ENCODE measurements around the gene RPS10. TPM values are rescaled to one million over a fixed set of nuclear protein-coding genes. Genes with fewer than 3 reads are reported as not detected.
"Not testable (repeated sequence)": the region's sequence is repeated elsewhere in the genome, so short reads cannot be mapped to it uniquely, and the experiment has no call there.

The RPS10 gene
- total RNA-seq, 1 donor from 2014 or later = 744 TPM

GRCh38 chr6:34412016-34412415 is 13.9 kb downstream of the RPS10 start:
- intact Hi-C loops (cut with DNase I) = no loop called here
- peak; percentile 56 for ATAC-seq
- DNase-seq (ENCODE audit: low spot score) = no peak

DNA sequence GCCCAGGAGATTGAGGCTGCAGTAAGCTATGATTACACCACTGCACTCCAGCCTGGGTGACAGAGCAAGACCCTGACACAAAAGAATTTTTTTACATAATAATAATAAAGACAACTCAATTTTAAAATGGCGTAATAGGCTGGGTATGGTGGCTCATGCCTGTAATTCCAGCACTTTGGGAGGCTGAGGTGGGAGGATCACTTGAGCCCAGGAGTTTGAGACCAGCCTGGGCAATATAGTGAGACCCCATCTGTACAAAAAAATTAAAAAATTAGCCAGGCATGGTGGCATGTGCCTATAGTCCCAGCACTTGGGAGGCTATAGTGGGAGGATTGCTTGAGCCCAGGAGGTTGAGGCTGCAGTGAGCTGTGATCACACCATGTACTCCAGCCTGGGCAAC is 18.0 kb downstream of the RPS10 start:
- intact Hi-C loops (cut with DNase I); ATAC-seq; DNase-seq (ENCODE audit: low spot score): not testable (repeated sequence)

DNA sequence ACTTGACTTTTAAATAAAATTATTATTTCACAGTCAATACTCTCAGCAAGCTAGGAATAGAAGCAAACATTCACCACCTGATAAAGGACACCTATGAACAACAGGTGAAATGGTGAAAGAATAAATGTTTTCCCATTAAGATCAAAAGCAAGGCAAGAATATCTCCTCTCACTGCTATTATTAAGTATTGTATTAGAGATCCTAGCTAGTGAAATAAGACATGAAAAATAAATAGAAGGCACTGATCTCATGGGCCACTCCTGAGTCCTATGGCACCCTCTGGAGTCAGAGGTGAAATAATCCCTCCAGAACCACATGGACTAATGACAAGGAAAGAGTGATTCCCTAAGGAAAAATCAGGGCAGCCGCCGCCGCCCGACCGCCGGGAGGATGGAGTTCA is 29.4 kb downstream of the RPS10 start:
- intact Hi-C loops (cut with DNase I) = no loop called here
- ATAC-seq (no peak), DNase-seq (ENCODE audit: low spot score) (no peak)

DNA sequence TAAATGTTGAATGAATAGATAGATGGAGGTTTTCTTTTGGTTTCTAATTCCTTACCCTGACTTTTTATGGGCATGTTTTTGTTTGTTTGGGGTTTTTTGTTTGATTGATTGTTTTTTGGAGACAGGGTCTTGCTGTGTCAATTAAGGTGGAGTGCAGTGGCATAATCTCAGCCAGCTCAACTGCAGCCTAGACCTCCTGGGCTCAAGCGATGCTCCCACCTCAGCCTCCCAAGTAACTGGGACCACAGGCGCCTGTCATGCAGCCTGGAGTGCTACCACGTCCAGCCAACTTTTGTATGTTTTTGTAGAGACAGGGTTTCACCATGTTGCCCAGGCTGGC is 31.9 kb downstream of the RPS10 start:
- intact Hi-C loops (cut with DNase I) = no loop called here
- DNase-seq (ENCODE audit: low spot score) (no peak), ATAC-seq (no peak)

GRCh38 chr6:34393191-34393965 is 32.5 kb downstream of the RPS10 start:
- intact Hi-C loops (cut with DNase I) = no loop called here
- ATAC-seq = peak; percentile 2
- DNase-seq (ENCODE audit: low spot score) = no peak

DNA sequence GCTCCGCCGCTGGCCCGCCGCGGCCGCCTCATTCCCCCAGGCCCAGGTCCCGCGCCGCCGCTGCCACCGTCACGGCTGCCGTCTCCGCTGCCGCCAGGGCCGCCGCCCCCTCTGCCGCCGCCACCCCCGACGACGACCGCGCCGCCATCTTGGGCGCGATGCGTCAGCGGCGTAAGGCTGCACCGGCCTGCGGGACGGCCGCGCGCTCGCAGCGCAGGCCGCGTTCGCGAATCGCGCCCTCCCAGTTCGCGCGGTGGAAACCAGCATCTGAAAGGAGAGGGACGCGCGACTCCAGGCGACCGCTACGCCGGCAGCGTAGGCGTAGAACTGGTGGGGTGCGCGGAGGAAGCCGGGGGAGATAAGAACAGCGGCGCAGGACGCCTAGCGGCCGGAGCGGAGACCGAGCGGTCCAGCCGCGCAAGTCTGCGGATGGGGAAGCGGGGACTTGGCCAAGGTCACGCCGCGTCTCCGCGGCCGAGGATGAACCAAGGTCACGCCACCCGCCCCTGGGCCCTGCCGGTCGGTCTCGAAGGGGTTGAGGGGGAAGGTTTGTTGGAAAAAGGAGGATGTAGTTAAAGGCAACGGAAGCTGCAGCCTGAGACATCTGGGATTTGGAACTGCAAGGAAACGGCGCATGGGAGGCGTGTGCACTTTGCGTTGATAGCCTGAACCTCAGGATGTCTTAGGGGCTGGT is 33.2 kb downstream of the RPS10 start, which contains the start of gene NUDT3:
Gene NUDT3, minus strand, starts transcription at position 173 of the 694 bp plus-strand sequence. CDS start 307 bp downstream, outside the sequence.
- peak; percentile 97 for DNase-seq (ENCODE audit: low spot score)
- intact Hi-C loops (cut with DNase I) = no loop called here
- ATAC-seq = peak; percentile 96

GRCh38 chr6:34391786-34392496 is 33.9 kb downstream of the RPS10 start:
- ATAC-seq = peak; percentile 45
- intact Hi-C loops (cut with DNase I) = no loop called here
- peak; percentile 80 for DNase-seq (ENCODE audit: low spot score)

DNA sequence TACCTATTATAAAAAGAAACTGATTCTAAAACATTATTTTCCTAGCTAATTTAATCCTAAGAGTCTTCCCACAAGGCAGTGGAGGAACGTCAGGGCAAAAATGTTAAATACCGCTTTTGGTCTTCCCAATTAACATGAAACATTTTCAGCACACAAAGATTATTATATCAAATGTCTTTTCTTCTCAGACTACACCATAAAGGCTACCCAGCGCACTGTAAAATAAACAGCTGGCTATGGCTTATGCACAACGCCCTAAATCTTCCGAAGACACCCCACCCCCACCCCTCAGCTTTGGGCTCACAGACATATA is 34.4 kb downstream of the RPS10 start:
- intact Hi-C loops (cut with DNase I) = no loop called here
- DNase-seq (ENCODE audit: low spot score) = no peak
- no peak for ATAC-seq

DNA sequence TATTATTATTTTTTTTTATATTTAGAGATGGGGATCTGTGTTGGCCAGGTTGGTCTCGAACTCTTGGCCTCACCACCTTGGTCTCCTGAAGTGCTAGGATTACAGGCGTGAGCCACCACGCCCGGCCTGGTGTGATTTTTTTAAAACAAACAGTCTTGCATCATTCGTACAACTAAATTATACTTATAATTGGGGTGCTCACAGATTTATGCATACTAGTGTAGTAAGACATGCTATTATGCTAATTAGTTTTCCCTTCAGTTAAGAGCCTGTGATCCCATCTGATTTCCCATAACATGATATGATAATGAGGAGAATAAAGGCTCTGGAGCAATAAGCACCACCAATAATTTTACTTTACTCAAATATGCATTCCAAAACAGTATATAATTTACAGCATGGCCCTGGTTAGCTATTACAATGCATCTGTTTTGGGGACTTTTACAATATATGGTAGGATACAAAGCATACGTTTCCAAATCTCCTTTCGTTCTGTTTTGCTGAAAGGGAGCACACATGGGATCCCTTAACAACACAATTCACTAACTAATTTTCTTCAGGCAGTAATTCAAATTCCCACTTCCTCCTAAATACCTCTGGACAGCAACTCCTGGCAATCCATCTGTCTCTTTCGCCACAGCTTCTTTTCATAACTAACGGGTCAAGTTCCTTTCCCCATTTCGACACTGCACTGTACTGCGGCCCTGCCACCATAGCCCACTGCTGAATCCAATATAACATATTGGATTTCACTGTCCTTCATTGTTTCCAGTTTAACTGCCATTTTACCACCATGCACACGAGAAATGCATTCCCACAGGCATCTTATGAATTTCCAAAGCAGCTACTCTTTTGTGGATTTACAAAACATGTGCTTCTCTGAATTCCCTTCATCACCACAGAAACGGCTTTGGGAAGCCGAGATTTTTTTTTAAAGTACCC is 35.1 kb downstream of the RPS10 start:
- no peak for DNase-seq (ENCODE audit: low spot score)
- intact Hi-C loops (cut with DNase I) = no loop called here
- peak; percentile 75 for ATAC-seq

GRCh38 chr6:34389034-34389433 is 36.8 kb downstream of the RPS10 start:
- DNase-seq (ENCODE audit: low spot score) (no peak), ATAC-seq (no peak)
- intact Hi-C loops (cut with DNase I) = no loop called here

DNA sequence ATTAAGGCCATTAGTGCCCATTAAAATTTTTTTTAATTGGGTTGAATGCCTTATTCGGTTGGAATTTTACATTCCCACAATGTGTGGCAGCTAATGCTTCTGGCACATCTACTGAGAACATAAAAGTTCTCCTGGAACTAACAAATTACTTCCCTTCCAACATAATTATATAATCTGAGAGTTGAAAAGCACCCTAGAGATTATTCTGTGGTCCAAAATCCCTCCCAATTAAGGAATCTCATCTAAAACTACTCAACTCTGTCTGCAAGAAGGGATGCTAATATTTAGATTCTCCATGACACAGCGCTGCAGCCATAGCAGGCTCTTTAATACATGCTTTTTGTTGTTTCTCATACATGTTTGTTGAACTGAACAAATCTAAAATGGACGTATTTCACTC is 37.4 kb downstream of the RPS10 start:
- intact Hi-C loops (cut with DNase I) = no loop called here
- ATAC-seq (no peak), DNase-seq (ENCODE audit: low spot score) (no peak)

GRCh38 chr6:34386316-34387137 is 39.3 kb downstream of the RPS10 start:
- intact Hi-C loops (cut with DNase I) = no loop called here
- DNase-seq (ENCODE audit: low spot score) = no peak
- ATAC-seq = no peak

DNA sequence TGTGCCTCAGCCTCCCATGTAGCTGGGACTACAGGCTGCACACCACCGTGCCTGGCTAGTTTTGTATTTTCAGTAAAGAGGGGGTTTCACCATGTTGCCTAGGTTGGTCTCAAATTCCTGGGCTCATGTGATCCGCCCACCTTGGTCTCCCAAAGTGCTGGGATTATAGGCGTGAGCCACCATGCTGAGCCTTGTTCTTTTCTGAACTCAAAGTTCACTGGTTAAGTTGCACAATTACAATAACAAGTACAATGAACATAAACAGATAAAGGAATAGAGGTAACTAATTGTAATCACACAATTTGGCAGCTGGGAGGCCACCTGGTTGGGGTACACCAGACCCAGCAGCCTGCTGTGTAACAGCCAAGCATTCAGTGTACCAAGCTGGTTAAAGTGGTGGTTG is 40.1 kb downstream of the RPS10 start:
- no peak for ATAC-seq
- intact Hi-C loops (cut with DNase I) = no loop called here
- DNase-seq (ENCODE audit: low spot score) = no peak

DNA sequence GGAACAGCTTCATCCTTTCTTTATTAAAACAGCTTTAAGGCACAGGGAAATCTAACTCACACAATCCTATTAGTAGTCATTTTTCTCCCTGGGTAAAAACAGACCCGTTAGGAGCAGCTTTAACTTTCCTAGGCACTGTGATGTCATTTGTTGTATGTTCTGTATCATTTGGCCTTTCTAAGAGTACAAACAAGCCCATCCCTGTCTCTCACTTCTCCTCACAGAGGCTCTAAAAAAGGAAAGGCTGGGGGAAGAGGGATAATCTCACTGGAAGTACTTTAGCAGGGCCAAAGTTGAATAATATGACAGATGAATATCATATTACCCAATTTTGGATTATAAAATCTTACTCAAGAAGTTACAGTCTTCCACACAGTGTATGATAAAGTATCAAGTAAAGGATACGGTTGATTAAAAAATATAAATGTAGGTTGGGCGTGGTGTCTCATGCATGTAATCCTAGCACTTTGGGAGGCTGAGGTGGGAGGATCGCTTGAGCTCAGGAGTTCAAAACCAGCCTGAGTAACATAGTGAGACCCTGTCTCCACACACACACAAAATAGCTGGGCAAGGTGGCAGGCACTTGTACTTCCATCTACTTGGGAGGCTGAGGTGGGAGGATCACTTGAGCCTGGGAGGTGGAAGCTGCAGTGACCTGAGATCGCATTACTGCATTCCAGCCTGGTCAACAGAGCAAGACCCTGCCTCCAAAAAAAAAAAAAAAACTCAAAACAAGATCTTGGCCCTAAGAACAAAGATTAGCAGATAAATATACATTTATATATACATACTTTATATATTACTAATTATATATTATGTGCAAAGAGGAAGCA is 41.3 kb downstream of the RPS10 start:
- intact Hi-C loops (cut with DNase I) = no loop called here
- no peak for DNase-seq (ENCODE audit: low spot score)
- peak; percentile 76 for ATAC-seq

- intact Hi-C loops (cut with DNase I) = no loop called here
- DNase-seq (ENCODE audit: low spot score) (no peak), ATAC-seq (peak; percentile 73)
Observed at GRCh38 chr6:34383656-34384320, 42.1 kb downstream of the RPS10 start.

DNA sequence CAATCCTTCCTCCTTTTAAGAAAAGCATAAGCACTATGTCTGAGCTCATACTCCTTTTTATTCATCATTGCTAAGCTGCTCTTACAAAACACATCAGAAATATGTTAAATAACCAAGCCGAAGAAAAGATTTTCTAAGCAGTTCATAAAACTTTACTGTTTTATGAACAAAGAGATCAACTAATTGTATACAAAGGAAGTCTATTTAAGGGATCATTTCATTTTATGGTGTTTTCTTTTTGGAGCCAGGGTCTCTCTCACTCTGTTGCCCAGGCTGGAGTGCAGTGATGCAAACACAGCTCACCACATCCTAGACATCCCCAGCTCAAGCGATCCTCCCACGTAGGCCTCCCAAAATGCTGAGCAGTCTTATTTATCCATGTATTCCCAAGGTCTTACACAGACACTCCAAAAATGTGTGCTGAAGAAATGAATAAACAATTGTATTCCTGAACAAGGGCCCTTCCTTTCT is 42.7 kb downstream of the RPS10 start:
- DNase-seq (ENCODE audit: low spot score) (no peak), ATAC-seq (peak; percentile 86)
- intact Hi-C loops (cut with DNase I) = no loop called here

- intact Hi-C loops (cut with DNase I) = no loop called here
- no peak for ATAC-seq
- no peak for DNase-seq (ENCODE audit: low spot score)
Observed at GRCh38 chr6:34381081-34381480, 44.8 kb downstream of the RPS10 start.
